K562 (cell line): ENCODE results near the gene UBE2Q1. TPM values are rescaled to one million over a fixed set of nuclear protein-coding genes. Genes with fewer than 3 reads are reported as not detected.

Experiments
- ARID3A ChIP-seq: IDR thresholded peaks from 2 replicates; pipeline ENCODE4 v1.6.1; 2012; ENCODE audit warnings: low read depth, low read length, improper control_type of control experiment, borderline replicate concordance
- ARID3B ChIP-seq: fragments of 250-450 bp; sonication (Bioruptor Pico); IDR thresholded peaks from 2 replicates; pipeline ENCODE4 v1.4.0; 2020; ENCODE audit warnings: borderline replicate concordance
- CSDE1 ChIP-seq, 2 experiments: fragments of 450-650 bp; IDR thresholded peaks; 2 replicates each; pipeline ENCODE4 v1.6.1; 2016; ENCODE audit warnings: mild to moderate bottlenecking in 1 of 2
- DPF2 ChIP-seq: fragments of 450-650 bp; IDR thresholded peaks from 2 replicates; pipeline ENCODE4 v1.6.1; 2016
- ETV6 ChIP-seq, 3 experiments: fragments of 150-350 bp in 1 of 3; sonication (generic) in 1 of 3; formaldehyde crosslinking in 1 of 3; IDR thresholded peaks; 2 replicates each; pipeline versions ENCODE4 v1.6.1 to v1.8.0; 2014 to 2022; ENCODE audit warnings: borderline replicate concordance in 2 of 3, low read depth in 2 of 3, antibody characterized with exemption in 1 of 3, low read length in 1 of 3, mild to moderate bottlenecking in 1 of 3, missing genetic modification reagents in 1 of 3
- FOXA1 ChIP-seq: fragments of 450-650 bp; IDR thresholded peaks from 2 replicates; pipeline ENCODE4 v1.6.1; 2016; ENCODE audit warnings: mild to moderate bottlenecking, borderline replicate concordance
- HDAC3 ChIP-seq: fragments of 450-650 bp; IDR thresholded peaks from 2 replicates; pipeline ENCODE4 v1.6.1; 2018; ENCODE audit warnings: borderline replicate concordance, mild to moderate bottlenecking, moderate library complexity; ENCODE audit not compliant: partially characterized antibody
- HOXB6 ChIP-seq: fragments of 250-450 bp; sonication (Bioruptor Pico); IDR thresholded peaks from 2 replicates; pipeline ENCODE4 v1.5.1; 2022; ENCODE audit warnings: mild to moderate bottlenecking, borderline replicate concordance
- HSF4 ChIP-seq: fragments of 250-450 bp; sonication (Bioruptor Pico); IDR thresholded peaks from 2 replicates; pipeline ENCODE4 v2.1.2; 2022; ENCODE audit warnings: mild to moderate bottlenecking, moderate library complexity, borderline replicate concordance
- IRF2 ChIP-seq: sonication (generic); formaldehyde crosslinking; IDR thresholded peaks from 2 replicates; pipeline ENCODE4 v1.8.1; 2022; ENCODE audit warnings: mild to moderate bottlenecking, missing genetic modification reagents
- KLF16 ChIP-seq: IDR thresholded peaks from 2 replicates; pipeline ENCODE4 v1.6.1; 2016; ENCODE audit warnings: antibody characterized with exemption
- NCOA6 ChIP-seq: fragments of 450-650 bp; IDR thresholded peaks from 2 replicates; pipeline ENCODE4 v1.6.1; 2017; ENCODE audit warnings: mild to moderate bottlenecking
- NR2C1 ChIP-seq, 2 experiments: fragments of 450-650 bp; IDR thresholded peaks; 2 replicates each; pipeline ENCODE4 v1.6.1; 2017; ENCODE audit warnings: mild to moderate bottlenecking in 2 of 2, antibody characterized with exemption in 1 of 2, inconsistent platforms in 1 of 2, missing compliant biosample characterization in 1 of 2, missing genetic modification characterization in 1 of 2
- PTRF ChIP-seq: fragments of 450-650 bp; IDR thresholded peaks from 2 replicates; pipeline ENCODE4 v1.6.1; 2016; ENCODE audit warnings: mild to moderate bottlenecking, missing genetic modification characterization, missing compliant biosample characterization
- SMARCA4 ChIP-seq: fragments of 450-650 bp; IDR thresholded peaks from 2 replicates; pipeline ENCODE4 v1.6.1; 2016
- SOX6 ChIP-seq: fragments of 450-650 bp; IDR thresholded peaks from 2 replicates; pipeline ENCODE4 v1.6.1; 2014; ENCODE audit warnings: mild to moderate bottlenecking
- SRF ChIP-seq, 2 experiments: fragments of 250-450, 450-650 bp in 1 of 2; sonication (Bioruptor Pico) in 1 of 2; sonication (generic) in 1 of 2; formaldehyde crosslinking; IDR thresholded peaks; 2 replicates each; pipeline versions ENCODE4 v1.5.0 to v1.5.1; 2020 to 2022; ENCODE audit warnings: mild to moderate bottlenecking in 1 of 2, missing genetic modification reagents in 1 of 2
- SRSF7 ChIP-seq: fragments of 200-400 bp; formaldehyde crosslinking; optimal IDR thresholded peaks from 2 replicates; pipeline ENCODE3; 2017; ENCODE audit warnings: mild to moderate bottlenecking, low read depth, low read length
- TCF3 ChIP-seq: sonication (generic); formaldehyde crosslinking; IDR thresholded peaks from 2 replicates; pipeline ENCODE4 v1.4.0; 2020; ENCODE audit warnings: mild to moderate bottlenecking, missing genetic modification reagents
- TFAM ChIP-seq: fragments of 250-450 bp; sonication (Bioruptor Pico); conservative IDR thresholded peaks from 2 replicates; pipeline ENCODE4 v1.5.0; 2021; ENCODE audit warnings: mild to moderate bottlenecking, moderate library complexity
- ZBTB49 ChIP-seq: sonication (generic); formaldehyde crosslinking; IDR thresholded peaks from 2 replicates; pipeline ENCODE4 v1.8.0; 2022; ENCODE audit warnings: missing genetic modification reagents, mild to moderate bottlenecking, borderline replicate concordance
- ZKSCAN8 ChIP-seq: fragments of 200-800 bp; sonication (Bioruptor generic); IDR thresholded peaks from 2 replicates; pipeline ENCODE4 v1.6.1; 2016; ENCODE audit warnings: missing genetic modification characterization, missing compliant biosample characterization
- polyA plus RNA-seq, 8 experiments: library from polyadenylated mRNA; depleted of rRNA in 4 of 8; stranded (reverse) in 5 of 8; unstranded in 3 of 8; fragments of >200 nt; fragmentation: Nextera tagmentation in 2 of 8; fragmentation: Illumina TruSeq in 1 of 8; extraction: Ambion mirVana in 2 of 8; extraction: Trizol in 1 of 8; gene quantifications; 2 replicates each; pipeline versions ENCODE4 v1.2.1 to v1.2.3, GENCODE V29; 2011 to 2014; ENCODE audit warnings: inconsistent platforms in 1 of 8, missing spikeins in 1 of 8
- total RNA-seq, 7 experiments: library from RNA; depleted of rRNA in 6 of 7; stranded (reverse); fragments of >200 nt in 6 of 7; fragmentation: Illumina TruSeq in 2 of 7; extraction: Trizol in 2 of 7; gene quantifications; 2 replicates each; pipeline versions ENCODE4 v1.2.1 to v1.2.3, GENCODE V29; 2011 to 2021; ENCODE audit warnings: low replicate concordance in 1 of 7
- TF ChIP-seq, protein P1 (sequence below): sonication (generic); formaldehyde crosslinking; IDR thresholded peaks from 2 replicates; pipeline ENCODE4 v1.8.1; 2022; ENCODE audit warnings: missing genetic modification reagents

Gene UBE2Q1
- total and polyA plus RNA-seq, 9 of the 15 experiments (the other 6 are each of a cell fraction or from before 2014, with no cell fraction given) = 8.0 to 58.8 (median 27.6) TPM

DNA sequence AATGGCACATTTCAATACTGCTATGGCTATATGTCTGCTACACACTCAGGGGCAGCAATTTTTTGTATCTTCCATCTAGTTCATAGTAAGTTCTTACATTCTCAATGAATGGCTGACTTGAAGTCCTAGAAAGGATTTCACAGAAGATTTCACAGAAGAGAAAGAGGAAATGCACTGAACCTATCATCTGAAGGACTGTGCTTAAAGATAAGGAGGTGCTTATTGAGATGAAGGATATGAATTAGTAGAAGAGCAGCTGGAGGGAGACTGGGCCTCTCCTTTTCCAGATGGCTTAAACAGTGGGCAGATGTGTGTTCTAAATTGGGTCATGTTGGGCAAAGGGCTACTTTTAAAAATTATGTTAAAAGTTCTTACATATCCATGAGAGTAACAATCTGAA, 34.9 kb upstream of the UBE2Q1 start (continued):
- TF ChIP-seq TFAM (CRISPR knock-in tag) = no peak
- TF ChIP-seq HDAC3 = no peak
- no peak for TF ChIP-seq FOXA1
- no peak for TF ChIP-seq PTRF (tag)
- no peak for TF ChIP-seq IRF2 (CRISPR knock-in tag)
- 0 out of 2 replicates have a peak, but pooled peaks have one; percentile 26 for TF ChIP-seq SOX6
- TF ChIP-seq HOXB6 (CRISPR knock-in tag) = no peak
- no peak for TF ChIP-seq CSDE1 (IDR thresholded peaks at IDR 0.05)
- TF ChIP-seq SRF (CRISPR knock-in tag; IDR thresholded peaks at IDR 0.05) = no peak
- peak; percentile 62 for TF ChIP-seq TCF3 (CRISPR knock-in tag)
- no peak for TF ChIP-seq NCOA6
- TF ChIP-seq ZKSCAN8 (CRISPR knock-in tag) = no peak
- TF ChIP-seq KLF16 = peak; percentile 52; the same call in 1 of the 2 replicates
- TF ChIP-seq, protein P1, sequence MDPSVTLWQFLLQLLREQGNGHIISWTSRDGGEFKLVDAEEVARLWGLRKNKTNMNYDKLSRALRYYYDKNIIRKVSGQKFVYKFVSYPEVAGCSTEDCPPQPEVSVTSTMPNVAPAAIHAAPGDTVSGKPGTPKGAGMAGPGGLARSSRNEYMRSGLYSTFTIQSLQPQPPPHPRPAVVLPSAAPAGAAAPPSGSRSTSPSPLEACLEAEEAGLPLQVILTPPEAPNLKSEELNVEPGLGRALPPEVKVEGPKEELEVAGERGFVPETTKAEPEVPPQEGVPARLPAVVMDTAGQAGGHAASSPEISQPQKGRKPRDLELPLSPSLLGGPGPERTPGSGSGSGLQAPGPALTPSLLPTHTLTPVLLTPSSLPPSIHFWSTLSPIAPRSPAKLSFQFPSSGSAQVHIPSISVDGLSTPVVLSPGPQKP = no peak
- peak; percentile 48; the same call in 1 of the 2 replicates for TF ChIP-seq SMARCA4
- TF ChIP-seq ETV6 (IDR thresholded peaks at IDR 0.05; ENCODE audit: borderline replicate concordance in 1 of 2, low read depth in 2 of 2, low read length in 1 of 2) = no peak
- TF ChIP-seq ETV6 (CRISPR knock-in tag; IDR thresholded peaks at IDR 0.05; ENCODE audit: borderline replicate concordance) = no peak
- peak; percentile 19; the same call in 1 of the 2 replicates for TF ChIP-seq DPF2
- TF ChIP-seq SRSF7 = no peak
- no peak for TF ChIP-seq ARID3B (CRISPR knock-in tag)
- no peak for TF ChIP-seq ZBTB49 (CRISPR knock-in tag)
- no peak for TF ChIP-seq ARID3A
- TF ChIP-seq HSF4 (CRISPR knock-in tag) = no peak
- TF ChIP-seq NR2C1 (IDR thresholded peaks at IDR 0.05) = no peak
- TF ChIP-seq NR2C1 (tag; IDR thresholded peaks at IDR 0.05) = no peak
